ENCODE data around the gene TTC39B.

- TF ChIP-seq POLR2A (IDR thresholded peaks at IDR 0.05; ENCODE audit: low read depth, low read length), result no peak
- no peak for TF ChIP-seq CTCF (IDR thresholded peaks at IDR 0.05; ENCODE audit: extremely low read depth in 1 of 2, insufficient read depth in 1 of 2, low read depth in 1 of 2, low read length in 2 of 2)
- TF ChIP-seq MAX (IDR thresholded peaks at IDR 0.05; ENCODE audit: insufficient read depth, insufficient read length), result no peak
- TF ChIP-seq EZH2 (IDR thresholded peaks at IDR 0.05; ENCODE audit: borderline replicate concordance, low read depth, low read length, severe bottlenecking), result no peak
- no peak for TF ChIP-seq MYC (IDR thresholded peaks at IDR 0.05; ENCODE audit: low read depth, low read length)
Observed at GRCh38 chr9:15153961-15154360, 153.1 kb downstream of the TTC39B start.

Measured in endothelial cell of umbilical vein (primary cell).